Umbilical cord (tissue), 2 donors: Measurements from ENCODE around the gene GSTK1. TPM values are rescaled to one million over a fixed set of nuclear protein-coding genes. Genes with fewer than 3 reads are reported as not detected.

Experiments used
- DNase-seq: peaks from one replicate; pipeline ENCODE4 v3.0.0-alpha.2; 2015; ENCODE audit warnings: low spot score
- total RNA-seq: library from RNA; depleted of rRNA; stranded (reverse); fragments of >200 nt; gene quantifications from one replicate; pipeline ENCODE4 v1.2.3, GENCODE V29; 2014; ENCODE audit warnings: low replicate concordance; ENCODE audit not compliant: insufficient read depth

The GSTK1 gene
- total RNA-seq, 1 donor from 2014 or later = 29.9 TPM

DNA sequence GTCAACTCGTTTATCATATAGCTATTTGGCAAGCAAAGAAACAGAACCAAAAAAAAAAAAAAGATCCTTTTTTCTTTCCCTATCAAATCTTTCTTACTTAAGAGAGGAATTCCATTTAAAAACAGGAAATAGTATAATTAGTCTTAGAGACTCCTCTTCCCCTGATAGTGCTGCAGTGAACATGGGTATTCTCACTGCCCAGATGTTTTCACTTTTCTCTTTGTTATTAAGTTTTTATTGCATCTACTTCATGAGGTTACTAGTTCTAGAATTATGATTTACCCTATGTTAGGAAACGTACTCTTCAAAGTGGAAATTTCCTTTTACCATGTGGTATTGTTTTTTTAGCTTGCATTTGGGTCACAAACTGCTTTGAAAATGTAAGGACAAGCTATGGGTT, 33.4 kb downstream of the GSTK1 start:
- no peak for DNase-seq

DNA sequence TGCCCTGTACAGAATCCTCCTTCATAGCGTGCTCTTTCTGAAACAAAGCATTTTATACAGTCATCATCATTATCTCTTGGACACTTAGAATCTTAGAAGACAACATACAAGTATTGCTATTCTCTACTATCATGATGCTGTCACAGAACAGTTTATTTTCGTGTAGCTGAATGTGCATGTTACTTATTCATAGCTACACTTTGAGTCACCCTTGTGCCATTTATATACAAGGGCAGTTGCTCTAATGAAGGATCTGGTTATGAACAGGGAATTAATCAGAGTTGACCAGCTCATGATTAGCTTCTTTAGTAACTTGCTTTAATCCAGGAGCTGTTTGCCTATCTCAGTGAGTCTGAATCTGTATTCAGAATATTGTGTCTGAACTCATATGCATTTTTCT, 36.1 kb downstream of the GSTK1 start:
- no peak for DNase-seq

DNA sequence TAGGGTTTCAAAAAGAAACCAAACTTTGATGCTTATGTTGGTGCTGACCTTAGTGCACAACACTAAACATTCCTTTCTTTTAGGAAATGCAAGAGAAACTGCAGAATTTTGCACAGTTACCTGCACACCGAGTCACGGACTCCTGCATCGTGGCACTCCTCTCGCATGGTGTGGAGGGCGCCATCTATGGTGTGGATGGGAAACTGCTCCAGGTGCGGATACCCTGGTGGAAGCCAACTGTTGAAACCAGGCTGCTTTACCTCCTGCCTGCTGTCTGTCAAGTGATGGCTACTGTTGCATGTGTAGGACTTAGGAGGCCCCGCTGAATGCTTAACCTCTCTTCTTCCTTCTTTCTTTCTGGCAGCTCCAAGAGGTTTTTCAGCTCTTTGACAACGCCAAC, 36.6 kb downstream of the GSTK1 start:
- DNase-seq = no peak

DNA sequence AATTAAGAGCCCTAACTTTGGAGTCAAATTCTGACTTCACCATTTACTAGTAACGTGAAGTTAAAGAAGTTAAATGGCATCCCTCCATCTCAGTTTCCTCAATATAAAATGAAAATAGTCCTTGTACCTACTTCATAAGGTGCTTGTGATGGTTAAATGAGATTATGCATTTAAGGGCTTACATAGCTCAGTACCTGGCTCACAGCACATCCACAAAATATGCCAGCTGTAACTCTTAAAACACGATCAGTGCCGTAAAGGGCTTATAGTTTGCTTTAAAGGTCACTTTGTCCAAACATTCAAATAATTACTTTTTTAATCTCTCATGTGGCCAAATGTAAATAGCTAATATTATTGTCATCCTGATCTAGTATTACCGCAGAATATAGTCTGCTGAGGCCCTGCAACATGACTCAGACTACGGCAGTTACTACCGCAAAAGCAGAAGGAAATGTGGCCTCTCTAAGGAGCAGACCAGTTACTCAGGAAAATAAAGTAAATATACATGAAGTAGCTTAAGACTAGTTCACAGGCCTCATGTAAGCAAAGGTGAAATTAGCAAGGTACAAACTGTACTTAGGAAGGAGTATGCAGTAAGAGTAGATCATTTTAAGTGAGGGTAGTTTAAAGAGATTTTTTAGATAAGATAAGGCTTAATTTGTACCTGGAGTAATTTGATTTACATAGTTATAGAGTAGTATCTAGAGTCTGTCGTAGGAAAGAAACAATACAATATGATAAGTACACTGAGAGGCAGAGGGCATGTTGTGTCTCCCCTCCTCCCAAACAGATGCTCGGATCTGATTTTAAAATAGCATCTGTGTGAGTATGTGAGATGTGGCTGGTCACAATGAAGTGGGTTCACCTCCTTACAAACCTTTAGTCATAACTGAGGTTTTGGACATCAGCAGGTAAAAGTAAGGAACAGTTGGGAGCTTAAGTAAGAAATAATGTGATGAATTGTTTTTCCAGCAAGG, 38.0 kb downstream of the GSTK1 start:
- no peak for DNase-seq

DNA sequence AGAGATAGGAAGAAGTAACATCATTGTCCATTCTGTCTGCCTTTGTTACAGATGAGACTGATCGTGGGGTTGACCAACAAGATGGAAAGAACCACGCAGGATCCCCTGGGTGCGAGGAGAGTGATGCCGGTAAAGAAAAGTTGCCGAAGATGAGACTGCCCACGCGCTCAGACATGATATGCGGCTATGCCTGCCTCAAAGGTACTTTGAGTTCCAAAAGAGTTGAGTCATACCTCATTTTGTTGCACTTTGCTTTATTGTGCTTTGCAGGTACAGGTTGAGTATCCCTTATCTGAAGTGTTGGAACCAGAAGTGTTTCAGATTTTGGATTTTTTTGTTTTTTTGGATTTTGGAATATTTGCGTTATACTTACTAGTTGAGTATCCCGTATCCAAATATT, 40.5 kb downstream of the GSTK1 start:
- DNase-seq = no peak

DNA sequence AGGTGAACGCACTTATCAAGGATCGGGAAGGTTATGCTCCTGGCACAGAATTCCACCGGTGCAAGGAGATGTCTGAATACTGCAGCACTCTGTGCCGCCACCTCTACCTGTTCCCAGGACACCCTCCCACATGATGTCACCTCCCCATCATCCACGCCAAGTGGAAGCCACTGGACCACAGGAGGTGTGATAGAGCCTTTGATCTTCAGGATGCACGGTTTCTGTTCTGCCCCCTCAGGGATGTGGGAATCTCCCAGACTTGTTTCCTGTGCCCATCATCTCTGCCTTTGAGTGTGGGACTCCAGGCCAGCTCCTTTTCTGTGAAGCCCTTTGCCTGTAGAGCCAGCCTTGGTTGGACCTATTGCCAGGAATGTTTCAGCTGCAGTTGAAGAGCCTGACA, 41.7 kb downstream of the GSTK1 start:
- no peak for DNase-seq

DNA sequence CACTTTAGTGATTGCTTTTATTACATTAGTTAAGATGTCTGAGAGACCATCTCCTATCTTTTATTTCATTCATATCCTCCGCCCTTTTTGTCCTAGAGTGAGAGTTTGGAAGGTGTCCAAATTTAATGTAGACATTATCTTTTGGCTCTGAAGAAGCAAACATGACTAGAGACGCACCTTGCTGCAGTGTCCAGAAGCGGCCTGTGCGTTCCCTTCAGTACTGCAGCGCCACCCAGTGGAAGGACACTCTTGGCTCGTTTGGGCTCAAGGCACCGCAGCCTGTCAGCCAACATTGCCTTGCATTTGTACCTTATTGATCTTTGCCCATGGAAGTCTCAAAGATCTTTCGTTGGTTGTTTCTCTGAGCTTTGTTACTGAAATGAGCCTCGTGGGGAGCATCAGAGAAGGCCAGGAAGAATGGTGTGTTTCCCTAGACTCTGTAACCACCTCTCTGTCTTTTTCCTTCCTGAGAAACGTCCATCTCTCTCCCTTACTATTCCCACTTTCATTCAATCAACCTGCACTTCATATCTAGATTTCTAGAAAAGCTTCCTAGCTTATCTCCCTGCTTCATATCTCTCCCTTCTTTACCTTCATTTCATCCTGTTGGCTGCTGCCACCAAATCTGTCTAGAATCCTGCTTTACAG, 42.3 kb downstream of the GSTK1 start:
- DNase-seq = no peak

DNA sequence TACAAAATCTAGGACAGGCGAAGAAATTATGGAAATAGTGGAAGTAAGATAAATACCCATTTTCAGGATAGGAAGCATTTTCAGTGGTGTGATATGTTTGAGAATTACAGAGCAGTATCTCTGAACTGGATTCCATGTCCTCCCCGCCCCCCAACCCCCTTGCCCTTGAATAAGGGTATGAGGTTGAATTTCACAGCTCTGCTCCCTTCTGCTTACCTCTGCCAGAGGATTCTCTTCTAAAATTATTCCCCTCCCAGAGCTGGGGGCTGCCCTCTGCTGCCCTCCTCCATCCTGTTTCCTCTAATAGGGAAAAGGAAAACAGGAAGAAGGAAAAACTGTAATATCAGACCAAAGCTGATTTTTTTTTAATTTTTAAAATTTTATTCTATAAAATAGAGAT, 45.4 kb downstream of the GSTK1 start:
- DNase-seq = no peak

DNA sequence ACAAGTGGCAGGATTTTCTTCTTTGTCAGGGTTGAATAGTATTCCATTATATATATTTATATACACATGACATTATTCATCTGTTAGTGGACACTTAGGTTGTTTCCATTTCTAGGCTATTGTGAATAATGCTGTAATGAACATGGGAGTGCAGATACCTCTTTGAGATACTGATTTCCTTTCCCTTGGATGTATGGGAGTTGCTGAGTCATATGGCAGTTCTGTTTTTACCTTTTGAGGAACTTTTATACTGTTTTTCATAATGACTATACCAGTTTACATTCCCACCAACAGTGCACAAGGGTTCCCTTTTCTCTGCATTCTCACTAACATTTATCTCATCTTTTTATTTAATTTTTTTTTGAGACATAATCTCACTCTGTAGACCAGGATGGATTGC, 50.9 kb downstream of the GSTK1 start:
- DNase-seq = no peak

DNA sequence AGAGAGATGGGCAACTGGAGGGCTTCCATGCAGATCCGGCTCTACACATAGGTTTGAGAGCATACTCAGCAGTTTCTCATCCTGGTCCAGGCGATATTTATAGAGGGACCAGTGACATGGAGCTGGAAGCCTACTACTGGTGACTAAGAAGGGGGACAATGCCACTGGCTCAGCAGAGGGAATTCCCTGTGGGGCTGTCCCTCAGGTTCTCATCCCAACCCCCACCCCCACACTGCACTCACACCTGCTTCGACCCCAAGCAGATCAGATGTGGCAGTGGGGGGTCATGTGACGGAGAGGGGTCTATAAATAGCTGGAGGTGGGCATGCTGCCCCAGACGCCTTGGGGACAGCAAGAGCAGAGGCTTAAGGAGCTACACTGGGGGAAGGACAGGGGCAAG, 52.5 kb downstream of the GSTK1 start, which contains the start of gene CLCN1:
Gene CLCN1 (plus strand): TSS at position 336 of the 400 bp plus-strand sequence. CDS start 102 bp downstream, outside the sequence.
- DNase-seq = no peak

DNA sequence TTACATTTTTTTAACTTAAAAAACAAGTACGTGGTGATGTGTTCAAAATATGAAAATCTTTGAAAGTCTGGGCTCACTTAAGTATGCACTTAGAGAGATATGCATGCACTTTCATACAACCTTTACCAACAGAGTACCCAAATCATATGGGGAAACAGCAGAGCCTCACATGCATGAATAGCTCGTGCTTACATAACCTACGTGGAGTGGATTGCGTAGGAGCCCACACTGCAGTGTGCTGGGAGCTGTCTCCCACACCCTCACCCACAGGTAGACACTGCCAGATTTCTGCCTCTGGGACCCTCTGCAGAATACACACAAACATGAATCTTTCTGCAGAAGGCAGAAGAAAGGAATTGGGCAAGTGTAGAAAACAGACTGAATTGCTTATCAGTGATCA, 53.3 kb downstream of the GSTK1 start:
- no peak for DNase-seq

DNA sequence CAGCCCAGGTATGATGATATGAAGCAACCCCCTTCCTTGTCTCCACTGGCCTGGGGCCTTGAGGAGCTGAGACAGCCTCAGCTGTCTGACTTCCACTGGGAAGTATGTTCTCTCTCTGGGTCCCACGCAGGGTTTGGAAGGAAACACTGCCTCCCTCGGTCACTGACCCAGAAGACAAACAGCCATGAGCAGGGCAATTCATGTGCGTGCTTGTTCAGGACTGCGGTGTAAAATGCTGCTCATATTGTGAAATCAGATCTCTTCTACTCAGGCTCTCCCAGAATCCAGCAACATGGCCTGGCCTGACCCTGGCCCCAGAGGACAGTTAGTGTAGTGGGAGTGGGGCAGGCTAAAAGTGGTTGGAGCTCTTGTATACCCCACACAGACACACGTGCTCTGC, 55.4 kb downstream of the GSTK1 start:
- DNase-seq = peak; percentile 29

Other genes with a start within 250 kb of the GSTK1 start
- not detected for gene OR9A2, start 236.3 kb upstream of the GSTK1 start, total RNA-seq
- gene OR6V1, start 211.1 kb upstream of the GSTK1 start, total RNA-seq = 1.7 TPM
- gene PIP, start 131.4 kb upstream of the GSTK1 start, total RNA-seq = not detected
- gene TAS2R39, start 80.0 kb upstream of the GSTK1 start, total RNA-seq = 8.2 TPM
- 0.72 TPM for gene TAS2R40, start 41.4 kb upstream of the GSTK1 start, total RNA-seq
- gene TMEM139, start 21.5 kb downstream of the GSTK1 start, total RNA-seq = 0.72 TPM
- 9.1 TPM for gene CASP2, start 24.9 kb downstream of the GSTK1 start, total RNA-seq
- not detected for gene CLCN1, start 52.7 kb downstream of the GSTK1 start, total RNA-seq
- 7.2 TPM for gene FAM131B, start 99.3 kb downstream of the GSTK1 start, total RNA-seq
- gene ZYX, start 117.9 kb downstream of the GSTK1 start, total RNA-seq = 42.1 TPM
- gene EPHA1, start 145.4 kb downstream of the GSTK1 start, total RNA-seq = 0.48 TPM
- not detected for gene TAS2R60, start 180.0 kb downstream of the GSTK1 start, total RNA-seq
- gene TAS2R41, start 214.4 kb downstream of the GSTK1 start, total RNA-seq = 2.6 TPM